A673 (cell line): Measurements from ENCODE around the gene FGF1.

ENCODE experiments used
- CTCF ChIP-seq: fragments of 300-800, 200-600 bp; sonication (generic); conservative IDR thresholded peaks from 2 replicates; pipeline ENCODE4 v1.5.1; 2017; ENCODE audit warnings: low read depth, mild to moderate bottlenecking, antibody characterized with exemption, low read length, moderate library complexity, mixed read lengths
- EZH2 ChIP-seq: fragments of 200-600 bp; sonication (generic); IDR thresholded peaks from 2 replicates; pipeline ENCODE4 v1.6.1; 2017; ENCODE audit warnings: borderline replicate concordance, low read depth, mild to moderate bottlenecking, mixed read lengths, antibody characterized with exemption, low read length; ENCODE audit not compliant: poor library complexity, severe bottlenecking

DNA sequence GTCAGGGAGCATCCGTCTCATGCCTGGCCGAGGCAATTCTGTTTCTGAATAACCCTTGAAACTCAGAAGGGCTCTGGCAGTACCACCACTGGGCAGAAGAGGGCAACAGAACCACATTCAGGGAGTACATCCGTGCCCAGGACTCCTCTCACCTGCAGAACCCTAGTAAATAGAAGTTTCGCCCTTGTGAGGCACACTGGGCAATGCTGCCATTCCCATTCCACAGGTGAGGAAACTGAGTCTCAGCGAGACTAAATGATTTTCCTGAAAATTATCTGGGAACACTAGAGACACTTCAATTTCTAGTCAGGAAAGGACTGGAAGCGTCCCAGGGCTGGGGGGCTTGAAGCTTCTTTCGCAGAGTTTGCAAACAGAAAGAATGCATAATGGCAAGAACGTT lies 74.7 kb downstream of the FGF1 start:
- TF ChIP-seq CTCF (peak; percentile 82), EZH2 (no peak)
